HG03066 (cell line): ENCODE data around the gene NKX3-2.

Source experiments
- ATAC-seq: cut with Tn5 transposase; IDR thresholded peaks from one replicate; pipeline ENCODE4 v1.9.1; 2021; ENCODE audit warnings: low read depth; ENCODE audit not compliant: unreplicated experiment

Gene NKX3-2

DNA sequence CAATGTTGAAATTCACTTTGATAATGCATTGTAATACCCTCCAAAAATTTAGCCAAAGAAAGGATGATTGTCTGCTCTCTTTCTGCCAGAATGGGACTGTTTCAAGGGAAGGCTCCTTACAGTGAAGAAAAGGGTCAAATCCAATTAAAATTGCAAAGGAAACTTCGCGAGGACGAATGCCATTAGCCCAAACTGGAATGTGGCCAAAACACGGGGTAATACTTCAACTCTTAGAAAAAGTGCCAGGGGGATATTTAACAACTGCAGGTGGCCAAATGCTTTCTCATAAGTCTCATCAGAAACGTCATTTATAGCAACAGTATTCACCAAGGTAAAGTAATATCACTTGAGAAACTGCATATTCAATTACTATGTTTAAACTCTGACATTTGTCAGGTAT, 29.0 kb downstream of the NKX3-2 start:
- no peak for ATAC-seq

DNA sequence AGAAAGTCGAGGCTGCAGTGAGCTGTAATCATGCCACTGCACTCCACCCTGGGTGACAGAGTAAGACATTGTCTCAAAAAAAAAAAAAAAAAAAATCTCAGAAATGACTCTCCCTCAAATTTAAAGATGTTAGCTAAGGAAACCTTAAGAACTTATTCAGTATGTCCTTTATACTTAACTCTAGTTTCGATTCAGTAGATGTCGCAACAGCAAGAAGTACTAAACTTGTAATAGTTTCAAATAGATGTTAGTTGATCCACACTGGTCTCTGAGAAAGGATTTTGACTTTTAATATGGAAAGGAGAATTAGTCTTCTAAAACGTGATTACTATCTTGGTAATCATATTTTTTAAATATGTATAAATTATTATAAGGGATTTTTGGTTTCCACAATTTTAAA, 29.6 kb downstream of the NKX3-2 start:
- no peak for ATAC-seq

DNA sequence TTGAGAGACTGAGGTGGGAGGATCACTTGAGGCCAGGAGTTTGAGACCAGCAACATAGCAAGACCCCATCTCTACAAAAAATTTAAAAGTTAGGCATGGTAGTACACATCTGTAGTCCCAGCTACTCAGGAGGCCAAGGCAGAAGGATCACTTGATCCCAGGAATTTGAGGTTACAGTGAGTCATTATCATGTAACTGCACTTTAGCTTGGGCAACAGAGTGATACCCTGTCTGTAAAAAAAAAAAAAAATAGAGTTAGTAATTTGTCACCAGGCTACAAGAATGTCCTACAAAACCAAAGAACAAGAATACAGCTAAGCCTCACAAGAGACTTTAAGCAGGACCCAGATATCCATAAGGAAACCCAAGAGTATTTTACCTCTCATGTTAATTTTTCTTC, 33.2 kb downstream of the NKX3-2 start:
- no peak for ATAC-seq

DNA sequence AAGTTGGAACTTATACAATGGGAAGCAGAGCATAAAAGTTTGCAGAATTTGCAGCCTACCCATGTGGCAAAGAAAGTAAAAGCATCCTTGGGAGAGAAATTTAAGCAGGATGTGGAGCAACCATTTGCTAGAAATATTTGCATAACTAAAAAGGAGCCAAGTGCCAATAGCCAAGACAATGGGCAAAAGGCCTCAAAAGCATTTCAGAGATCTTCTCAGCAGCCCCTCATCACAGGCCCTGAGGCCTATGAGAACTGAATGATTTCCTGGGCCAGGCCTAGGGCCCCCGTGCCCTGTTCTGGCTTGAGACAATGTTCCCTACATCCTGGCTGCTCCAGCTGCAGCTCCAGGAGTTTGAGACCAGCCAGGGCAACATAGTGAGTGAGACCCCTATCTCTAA, 34.9 kb downstream of the NKX3-2 start:
- ATAC-seq, result no peak

DNA sequence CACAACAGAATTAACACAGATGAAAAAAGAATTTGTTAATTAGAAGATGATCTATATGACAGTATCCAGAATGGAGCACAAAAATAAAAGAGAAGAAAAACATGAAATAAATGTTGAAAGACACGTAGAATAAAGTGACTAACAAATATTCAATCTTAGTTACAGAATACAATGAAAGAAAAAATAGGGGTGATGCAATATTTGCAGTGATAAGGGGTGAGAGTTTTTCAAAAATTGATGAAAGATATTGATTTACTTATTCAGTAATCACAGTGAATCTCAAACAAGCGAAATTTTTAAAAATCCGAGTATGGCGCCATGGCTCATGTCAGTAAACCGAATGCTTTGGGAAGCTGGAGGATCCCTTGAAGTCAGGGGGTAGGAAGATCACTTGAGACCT, 39.9 kb downstream of the NKX3-2 start:
- ATAC-seq, result no peak

DNA sequence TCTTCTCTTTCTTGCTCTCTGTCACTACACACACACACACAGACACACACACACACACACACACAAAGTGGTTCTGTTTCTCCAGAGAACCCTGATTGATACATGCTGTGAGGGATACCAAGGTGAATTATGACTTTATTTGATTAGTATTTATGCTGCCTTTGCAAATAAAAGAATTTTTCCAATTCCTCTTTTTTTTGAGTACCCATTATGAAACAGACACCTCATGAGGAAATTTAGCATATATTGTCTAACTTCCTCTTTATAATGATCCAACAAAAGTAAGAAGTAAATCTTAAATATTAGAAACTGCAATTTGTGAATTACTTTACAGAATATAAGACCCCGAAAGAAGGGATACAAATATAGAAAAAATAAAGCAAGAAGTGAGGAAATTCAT, 45.8 kb downstream of the NKX3-2 start:
- no peak for ATAC-seq

DNA sequence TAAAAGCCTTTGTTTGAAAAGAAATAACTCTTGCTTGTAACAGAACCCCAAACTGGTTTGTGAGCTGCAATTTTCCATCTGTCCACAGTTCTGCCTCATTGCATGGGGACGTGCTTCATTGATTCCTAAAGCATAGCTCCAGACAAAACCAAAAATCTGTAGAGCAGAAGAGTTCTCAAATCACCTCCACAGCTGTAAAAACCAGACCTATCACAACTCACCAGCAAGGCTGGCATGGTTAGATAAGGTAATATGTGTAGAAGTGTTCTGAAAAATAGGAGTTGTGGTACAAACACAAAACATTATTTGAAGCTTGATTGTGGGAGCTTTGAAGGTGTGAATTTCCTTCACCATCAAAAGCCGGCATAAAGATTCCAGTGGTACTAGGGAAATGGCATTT, 47.7 kb downstream of the NKX3-2 start:
- no peak for ATAC-seq

DNA sequence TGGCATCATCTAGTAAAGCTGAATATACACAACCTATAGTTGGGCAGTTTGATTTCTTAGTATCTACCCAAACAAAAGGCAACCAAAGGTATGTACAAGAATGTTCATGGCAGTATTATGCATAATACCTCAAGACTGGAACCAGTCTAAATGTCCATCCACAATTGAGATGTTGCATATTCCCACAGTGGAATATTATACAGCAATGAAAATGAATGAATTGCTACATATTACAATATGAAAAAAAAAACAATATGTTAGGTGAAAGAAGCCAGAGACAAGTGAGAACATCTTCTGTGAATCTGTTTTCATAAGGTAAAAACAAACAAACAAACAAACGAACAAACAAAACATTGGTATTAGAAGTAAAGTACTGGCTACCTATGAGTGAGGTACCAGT, 48.6 kb downstream of the NKX3-2 start:
- no peak for ATAC-seq

DNA sequence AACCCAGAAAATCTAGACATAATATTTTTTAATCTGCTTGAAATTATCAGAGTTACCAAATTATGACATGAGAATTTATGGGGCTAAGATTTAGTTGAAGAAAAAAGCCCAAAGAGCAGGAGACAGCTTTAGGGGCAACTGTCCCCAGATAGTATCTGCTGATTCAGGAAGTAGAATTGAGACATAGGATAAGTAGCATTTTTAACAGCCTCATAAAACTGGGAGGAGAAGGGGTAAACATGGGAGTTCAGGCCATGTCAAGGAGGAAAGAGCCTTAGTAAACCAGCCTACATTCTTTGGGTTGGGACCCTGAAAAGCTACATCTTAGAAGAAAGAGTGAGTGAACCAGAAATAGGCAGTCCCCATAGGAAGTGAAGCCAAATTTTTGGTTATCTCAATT, 50.5 kb downstream of the NKX3-2 start:
- ATAC-seq, result no peak

DNA sequence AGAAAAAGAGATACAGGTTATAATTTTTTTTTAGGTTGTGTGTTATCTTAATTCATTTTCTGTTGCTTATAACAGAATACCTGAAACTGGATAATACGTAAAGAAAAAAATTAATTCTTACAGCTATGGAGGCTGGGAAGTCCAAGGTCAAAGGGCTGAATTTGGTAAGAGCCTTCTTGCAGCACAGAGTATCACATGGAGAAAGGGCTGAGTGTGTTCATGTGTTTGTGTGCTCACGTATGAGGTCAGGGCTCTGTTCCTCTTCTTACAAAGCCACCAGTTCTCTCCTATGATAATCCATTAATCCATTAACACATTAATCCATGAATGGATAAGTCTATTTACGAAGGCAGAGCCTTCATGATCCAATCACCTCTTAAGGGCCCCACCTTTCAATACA, 51.6 kb downstream of the NKX3-2 start:
- no peak for ATAC-seq
